ENCODE results near the gene STK11.

DNA sequence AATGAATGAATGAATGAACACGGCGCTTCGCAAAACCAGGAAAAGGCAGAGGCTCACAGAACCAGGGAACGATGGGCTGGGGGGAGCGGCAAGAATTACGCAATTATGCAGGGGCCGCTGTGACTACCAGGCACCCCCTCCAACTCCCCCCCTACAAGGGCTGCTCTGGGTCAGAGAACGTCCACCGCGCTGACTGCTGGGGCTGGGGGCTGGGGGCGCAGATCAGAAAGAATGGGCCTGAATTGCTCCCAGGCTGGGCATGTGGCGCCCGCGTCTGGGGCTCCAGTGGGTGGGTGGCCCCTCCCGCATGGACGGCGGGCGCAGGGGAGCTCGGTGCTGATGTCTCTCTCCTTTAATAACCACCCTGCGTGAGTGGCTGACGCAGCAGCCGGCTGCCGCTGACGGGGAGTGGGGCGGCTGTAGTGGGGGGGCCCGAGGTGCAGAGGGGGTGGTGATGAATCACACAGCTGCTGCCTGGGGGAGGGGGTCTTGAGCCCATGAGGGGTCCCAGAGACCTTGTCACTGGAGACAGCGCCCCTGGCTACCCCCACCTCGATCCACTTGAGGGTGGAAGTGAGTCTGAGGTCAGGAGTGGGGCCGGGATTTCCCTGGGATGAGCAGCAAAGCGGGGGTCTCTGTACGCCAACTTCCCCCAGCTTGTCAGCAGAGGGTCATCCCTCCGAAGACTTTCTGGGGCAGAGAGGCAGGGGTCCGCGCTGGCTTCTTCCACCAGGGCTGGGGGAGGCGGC lies 62.1 kb downstream of the STK11 start:
- TF ChIP-seq NRF1 (IDR thresholded peaks at IDR 0.05; ENCODE audit: low read depth, low read length) (no peak), TAF1 (IDR thresholded peaks at IDR 0.05; ENCODE audit: borderline replicate concordance, low read depth, low read length) (no peak), MEF2A (IDR thresholded peaks at IDR 0.05; ENCODE audit: borderline replicate concordance, low read depth) (no peak), SMC3 (IDR thresholded peaks at IDR 0.05; ENCODE audit: low read depth, low read length) (no peak), GABPA (IDR thresholded peaks at IDR 0.05; ENCODE audit: low read depth) (no peak)
- TF ChIP-seq, protein P1, sequence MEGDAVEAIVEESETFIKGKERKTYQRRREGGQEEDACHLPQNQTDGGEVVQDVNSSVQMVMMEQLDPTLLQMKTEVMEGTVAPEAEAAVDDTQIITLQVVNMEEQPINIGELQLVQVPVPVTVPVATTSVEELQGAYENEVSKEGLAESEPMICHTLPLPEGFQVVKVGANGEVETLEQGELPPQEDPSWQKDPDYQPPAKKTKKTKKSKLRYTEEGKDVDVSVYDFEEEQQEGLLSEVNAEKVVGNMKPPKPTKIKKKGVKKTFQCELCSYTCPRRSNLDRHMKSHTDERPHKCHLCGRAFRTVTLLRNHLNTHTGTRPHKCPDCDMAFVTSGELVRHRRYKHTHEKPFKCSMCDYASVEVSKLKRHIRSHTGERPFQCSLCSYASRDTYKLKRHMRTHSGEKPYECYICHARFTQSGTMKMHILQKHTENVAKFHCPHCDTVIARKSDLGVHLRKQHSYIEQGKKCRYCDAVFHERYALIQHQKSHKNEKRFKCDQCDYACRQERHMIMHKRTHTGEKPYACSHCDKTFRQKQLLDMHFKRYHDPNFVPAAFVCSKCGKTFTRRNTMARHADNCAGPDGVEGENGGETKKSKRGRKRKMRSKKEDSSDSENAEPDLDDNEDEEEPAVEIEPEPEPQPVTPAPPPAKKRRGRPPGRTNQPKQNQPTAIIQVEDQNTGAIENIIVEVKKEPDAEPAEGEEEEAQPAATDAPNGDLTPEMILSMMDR (IDR thresholded peaks at IDR 0.05), result no peak
- TF ChIP-seq, protein P2, sequence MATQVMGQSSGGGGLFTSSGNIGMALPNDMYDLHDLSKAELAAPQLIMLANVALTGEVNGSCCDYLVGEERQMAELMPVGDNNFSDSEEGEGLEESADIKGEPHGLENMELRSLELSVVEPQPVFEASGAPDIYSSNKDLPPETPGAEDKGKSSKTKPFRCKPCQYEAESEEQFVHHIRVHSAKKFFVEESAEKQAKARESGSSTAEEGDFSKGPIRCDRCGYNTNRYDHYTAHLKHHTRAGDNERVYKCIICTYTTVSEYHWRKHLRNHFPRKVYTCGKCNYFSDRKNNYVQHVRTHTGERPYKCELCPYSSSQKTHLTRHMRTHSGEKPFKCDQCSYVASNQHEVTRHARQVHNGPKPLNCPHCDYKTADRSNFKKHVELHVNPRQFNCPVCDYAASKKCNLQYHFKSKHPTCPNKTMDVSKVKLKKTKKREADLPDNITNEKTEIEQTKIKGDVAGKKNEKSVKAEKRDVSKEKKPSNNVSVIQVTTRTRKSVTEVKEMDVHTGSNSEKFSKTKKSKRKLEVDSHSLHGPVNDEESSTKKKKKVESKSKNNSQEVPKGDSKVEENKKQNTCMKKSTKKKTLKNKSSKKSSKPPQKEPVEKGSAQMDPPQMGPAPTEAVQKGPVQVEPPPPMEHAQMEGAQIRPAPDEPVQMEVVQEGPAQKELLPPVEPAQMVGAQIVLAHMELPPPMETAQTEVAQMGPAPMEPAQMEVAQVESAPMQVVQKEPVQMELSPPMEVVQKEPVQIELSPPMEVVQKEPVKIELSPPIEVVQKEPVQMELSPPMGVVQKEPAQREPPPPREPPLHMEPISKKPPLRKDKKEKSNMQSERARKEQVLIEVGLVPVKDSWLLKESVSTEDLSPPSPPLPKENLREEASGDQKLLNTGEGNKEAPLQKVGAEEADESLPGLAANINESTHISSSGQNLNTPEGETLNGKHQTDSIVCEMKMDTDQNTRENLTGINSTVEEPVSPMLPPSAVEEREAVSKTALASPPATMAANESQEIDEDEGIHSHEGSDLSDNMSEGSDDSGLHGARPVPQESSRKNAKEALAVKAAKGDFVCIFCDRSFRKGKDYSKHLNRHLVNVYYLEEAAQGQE (IDR thresholded peaks at IDR 0.05; ENCODE audit: low read depth, low read length), result no peak
- TF ChIP-seq, protein P3, sequence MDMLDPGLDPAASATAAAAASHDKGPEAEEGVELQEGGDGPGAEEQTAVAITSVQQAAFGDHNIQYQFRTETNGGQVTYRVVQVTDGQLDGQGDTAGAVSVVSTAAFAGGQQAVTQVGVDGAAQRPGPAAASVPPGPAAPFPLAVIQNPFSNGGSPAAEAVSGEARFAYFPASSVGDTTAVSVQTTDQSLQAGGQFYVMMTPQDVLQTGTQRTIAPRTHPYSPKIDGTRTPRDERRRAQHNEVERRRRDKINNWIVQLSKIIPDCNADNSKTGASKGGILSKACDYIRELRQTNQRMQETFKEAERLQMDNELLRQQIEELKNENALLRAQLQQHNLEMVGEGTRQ (IDR thresholded peaks at IDR 0.05; ENCODE audit: borderline replicate concordance, low read depth, low read length), result no peak
- TF ChIP-seq, protein P4, sequence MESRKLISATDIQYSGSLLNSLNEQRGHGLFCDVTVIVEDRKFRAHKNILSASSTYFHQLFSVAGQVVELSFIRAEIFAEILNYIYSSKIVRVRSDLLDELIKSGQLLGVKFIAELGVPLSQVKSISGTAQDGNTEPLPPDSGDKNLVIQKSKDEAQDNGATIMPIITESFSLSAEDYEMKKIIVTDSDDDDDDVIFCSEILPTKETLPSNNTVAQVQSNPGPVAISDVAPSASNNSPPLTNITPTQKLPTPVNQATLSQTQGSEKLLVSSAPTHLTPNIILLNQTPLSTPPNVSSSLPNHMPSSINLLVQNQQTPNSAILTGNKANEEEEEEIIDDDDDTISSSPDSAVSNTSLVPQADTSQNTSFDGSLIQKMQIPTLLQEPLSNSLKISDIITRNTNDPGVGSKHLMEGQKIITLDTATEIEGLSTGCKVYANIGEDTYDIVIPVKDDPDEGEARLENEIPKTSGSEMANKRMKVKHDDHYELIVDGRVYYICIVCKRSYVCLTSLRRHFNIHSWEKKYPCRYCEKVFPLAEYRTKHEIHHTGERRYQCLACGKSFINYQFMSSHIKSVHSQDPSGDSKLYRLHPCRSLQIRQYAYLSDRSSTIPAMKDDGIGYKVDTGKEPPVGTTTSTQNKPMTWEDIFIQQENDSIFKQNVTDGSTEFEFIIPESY (IDR thresholded peaks at IDR 0.05; ENCODE audit: borderline replicate concordance, low read depth), result no peak

All from SK-N-SH (cell line).